MM.1S (cell line): Measurements from ENCODE around the gene KCNQ1.

Experiments used
- DNase-seq: peaks from one replicate; pipeline ENCODE4 v3.0.0-alpha.2; 2015
- H2AFZ ChIP-seq: fragments of 300-600 bp; sonication (generic); 2 replicates; pipeline ENCODE4 v1.6.0; 2016; ENCODE audit warnings: antibody characterized with exemption, low read length
- H3F3A ChIP-seq: fragments of 300-600 bp; sonication (generic); 2 replicates; pipeline ENCODE4 v1.6.1; 2016; ENCODE audit warnings: mild to moderate bottlenecking, antibody characterized with exemption, low read length, moderate library complexity, mixed read lengths; ENCODE audit not compliant: insufficient read depth
- H3K27ac ChIP-seq: fragments of 300-600 bp; sonication (generic); 2 replicates; pipeline ENCODE4 v1.5.1; 2016; ENCODE audit warnings: mild to moderate bottlenecking, low read length
- H3K27me3 ChIP-seq: fragments of 300-600 bp; sonication (generic); replicated peaks from 2 replicates; pipeline ENCODE4 v1.6.0; 2016; ENCODE audit warnings: low read length; ENCODE audit not compliant: insufficient read depth
- H3K36me3 ChIP-seq: fragments of 300-600 bp; sonication (generic); replicated peaks from 2 replicates; pipeline ENCODE4 v1.6.1; 2016; ENCODE audit warnings: mild to moderate bottlenecking, low read length, mixed read lengths; ENCODE audit not compliant: insufficient read depth
- H3K4me1 ChIP-seq: fragments of 300-600 bp; sonication (generic); 2 replicates; pipeline ENCODE4 v1.6.1; 2016; ENCODE audit warnings: low read length, mixed read lengths
- H3K4me2 ChIP-seq: fragments of 300-600 bp; sonication (generic); 2 replicates; pipeline ENCODE4 v1.6.0; 2016; ENCODE audit warnings: low read depth, low read length
- H3K4me3 ChIP-seq: fragments of 300-600 bp; sonication (generic); 2 replicates; pipeline ENCODE4 v1.5.1; 2016; ENCODE audit warnings: low read length, mixed read lengths
- H3K79me2 ChIP-seq: fragments of 300-600 bp; sonication (generic); 2 replicates; pipeline ENCODE4 v1.6.1; 2016; ENCODE audit warnings: mixed run types, low read length, mixed read lengths
- H3K9ac ChIP-seq: fragments of 300-600 bp; sonication (generic); 2 replicates; pipeline ENCODE4 v1.6.1; 2016; ENCODE audit warnings: low read length, mixed read lengths
- H3K9me2 ChIP-seq: fragments of 300-600 bp; sonication (generic); replicated peaks from 2 replicates; pipeline ENCODE4 v1.6.1; 2016; ENCODE audit warnings: mild to moderate bottlenecking, low read length, mixed read lengths; ENCODE audit not compliant: insufficient read depth
- H3K9me3 ChIP-seq: fragments of 300-600 bp; sonication (generic); replicated peaks from 2 replicates; pipeline ENCODE4 v1.6.1; 2016; ENCODE audit warnings: mild to moderate bottlenecking, low read length, mixed read lengths; ENCODE audit not compliant: insufficient read depth
- H4K20me1 ChIP-seq: fragments of 300-600 bp; sonication (generic); 2 replicates; pipeline ENCODE4 v1.6.1; 2016; ENCODE audit warnings: mild to moderate bottlenecking, low read length, moderate library complexity, mixed read lengths; ENCODE audit not compliant: insufficient read depth
- CTCF ChIP-seq: fragments of 300-600 bp; sonication (generic); IDR thresholded peaks from 2 replicates; pipeline ENCODE4 v1.5.1; 2016; ENCODE audit warnings: antibody characterized with exemption, low read length, mixed read lengths
- EZH2 ChIP-seq: fragments of 300-600 bp; sonication (generic); optimal IDR thresholded peaks from 2 replicates; pipeline ENCODE3; 2017; ENCODE audit warnings: low read depth, mild to moderate bottlenecking, antibody characterized with exemption, low read length, mixed read lengths
- EZH2phosphoT487 ChIP-seq: fragments of 300-600 bp; sonication (generic); IDR thresholded peaks from 2 replicates; pipeline ENCODE4 v1.6.1; 2018; ENCODE audit warnings: antibody characterized with exemption, low read length

Gene KCNQ1

GRCh38 chr11:2778630-2779498 is 334.1 kb downstream of the KCNQ1 start:
- no peaks in the 10 kb centered on the region for H3K36me3 ChIP-seq
- H3K9me3 ChIP-seq: no peaks in the 10 kb centered on the region
- peaks cover 26% of the 10 kb centered on the region for H3F3A ChIP-seq
- no peaks in the 10 kb centered on the region for H4K20me1 ChIP-seq
- H3K9me2 ChIP-seq: no peaks in the 10 kb centered on the region
- peak; percentile 34 for TF ChIP-seq CTCF
- no peak for TF ChIP-seq EZH2phosphoT487
- H3K4me1 ChIP-seq: peaks cover 69% of the 10 kb centered on the region
- H3K79me2 ChIP-seq: no peaks in the 10 kb centered on the region
- peak overlapping the region; percentile 100 for H3K27ac ChIP-seq
- peak overlapping the region; percentile 86 for H3K4me2 ChIP-seq
- H3K9ac ChIP-seq: peak overlapping the region; percentile 96
- H2AFZ ChIP-seq: peak overlapping the region; percentile 65
- peak; percentile 97 for DNase-seq
- peak overlapping the region; percentile 52 for H3K4me3 ChIP-seq
- H3K27me3 ChIP-seq: no peaks in the 10 kb centered on the region

- peak overlapping the region; percentile 86; the same call in 1 of the 2 replicates for H3K4me2 ChIP-seq
- H3K79me2 ChIP-seq: no peaks in the 10 kb centered on the region
- H4K20me1 ChIP-seq: no peaks in the 10 kb centered on the region
- no peaks in the 10 kb centered on the region for H3K9me3 ChIP-seq
- peaks cover 66% of the 10 kb centered on the region for H3K4me1 ChIP-seq
- peak overlapping the region; percentile 100; the same call in 1 of the 2 replicates for H3K27ac ChIP-seq
- no peaks in the 10 kb centered on the region for H3K36me3 ChIP-seq
- no peak overlapping the region for H3K4me3 ChIP-seq
- peaks cover 27% of the 10 kb centered on the region for H3F3A ChIP-seq
- H3K9me2 ChIP-seq: no peaks in the 10 kb centered on the region
- no peaks in the 10 kb centered on the region for H3K27me3 ChIP-seq
- peak overlapping the region; percentile 96; the same call in 1 of the 2 replicates for H3K9ac ChIP-seq
- no peak for DNase-seq
- no peak for TF ChIP-seq CTCF
- no peak for TF ChIP-seq EZH2
- TF ChIP-seq EZH2phosphoT487: no peak
- H2AFZ ChIP-seq: no peak overlapping the region
Observed at GRCh38 chr11:2779499-2779980, 334.7 kb downstream of the KCNQ1 start.

GRCh38 chr11:2779981-2780849 is 335.4 kb downstream of the KCNQ1 start:
- TF ChIP-seq EZH2: no peak
- H3K9me2 ChIP-seq: no peaks in the 10 kb centered on the region
- H3K79me2 ChIP-seq: no peaks in the 10 kb centered on the region
- no peaks in the 10 kb centered on the region; the same call in 1 of the 2 replicates for H3K36me3 ChIP-seq
- DNase-seq: no peak
- no peaks in the 10 kb centered on the region for H4K20me1 ChIP-seq
- no peak overlapping the region for H3K27ac ChIP-seq
- no peak overlapping the region for H3K4me2 ChIP-seq
- H2AFZ ChIP-seq: no peak overlapping the region
- H3K27me3 ChIP-seq: no peaks in the 10 kb centered on the region
- H3F3A ChIP-seq: peaks cover 27% of the 10 kb centered on the region
- H3K4me3 ChIP-seq: no peak overlapping the region
- no peak overlapping the region for H3K9ac ChIP-seq
- H3K9me3 ChIP-seq: no peaks in the 10 kb centered on the region
- H3K4me1 ChIP-seq: peaks cover 59% of the 10 kb centered on the region
